Mesodermal cell (in vitro differentiated cells): ENCODE measurements around the gene PBX1.

ENCODE experiments used
- H3K27ac ChIP-seq: 2 replicates; pipeline ENCODE4 v1.7.0; 2013; ENCODE audit warnings: mild to moderate bottlenecking, low read depth, low read length, moderate library complexity; ENCODE audit not compliant: severe bottlenecking
- H3K36me3 ChIP-seq: 2 replicates; pipeline ENCODE4 v1.7.1; 2013; ENCODE audit warnings: mild to moderate bottlenecking, low read length, moderate library complexity; ENCODE audit not compliant: control insufficient read depth, insufficient read depth
- H3K4me1 ChIP-seq: one replicate; pipeline ENCODE4 v1.7.1; 2013; ENCODE audit warnings: mild to moderate bottlenecking, low read length; ENCODE audit not compliant: insufficient read depth, control insufficient read depth, poor library complexity, severe bottlenecking
- H3K4me3 ChIP-seq: 2 replicates; pipeline ENCODE4 v1.7.0; 2013; ENCODE audit warnings: low read length, control low read depth, mild to moderate bottlenecking; ENCODE audit not compliant: insufficient read depth, poor library complexity, severe bottlenecking; ENCODE audit errors: extremely low read depth
- H3K9me3 ChIP-seq: 2 replicates; pipeline ENCODE4 v1.7.1; 2013; ENCODE audit warnings: mild to moderate bottlenecking, low read length, moderate library complexity; ENCODE audit not compliant: control insufficient read depth
- WGBS, 2 experiments: methylation state at CpG; one replicate each; pipeline ENCODE4 v1.1.5; 2013; ENCODE audit warnings: missing lambda C conversion rate in 2 of 2; ENCODE audit not compliant: insufficient coverage in 2 of 2; 5-methylcytosine and 5-hydroxymethylcytosine counted together

The PBX1 gene

GRCh38 chr1:164801246-164801731 lies 242.3 kb downstream of the PBX1 start:
- no peaks in the 10 kb centered on the region for H3K9me3 ChIP-seq
- peaks cover 11% of the 10 kb centered on the region for H3K36me3 ChIP-seq
- no peaks in the 10 kb centered on the region for H3K4me1 ChIP-seq
- no peak overlapping the region for H3K27ac ChIP-seq
- H3K4me3 ChIP-seq: no peak overlapping the region
- 93 to 96% methylated on average over 6 of the region's 6 CpGs for WGBS, 2 experiments

- Histone ChIP-seq H3K4me1 (no peaks in the 10 kb centered on the region), H3K9me3 (no peaks in the 10 kb centered on the region), H3K27ac (no peak overlapping the region), H3K4me3 (no peak overlapping the region), H3K36me3 (peaks cover 11% of the 10 kb centered on the region)
- 91 to 94% methylated on average over 5 to 6 of the region's 7 CpGs for WGBS, 2 experiments
Observed at GRCh38 chr1:164801791-164802502, 243.0 kb downstream of the PBX1 start.

- no peak overlapping the region for H3K4me3 ChIP-seq
- no peaks in the 10 kb centered on the region for H3K9me3 ChIP-seq
- H3K27ac ChIP-seq: no peak overlapping the region
- WGBS, 2 experiments: 92 to 100% methylated on average over 4 to 5 of the region's 7 CpGs
- peaks cover 16% of the 10 kb centered on the region for H3K36me3 ChIP-seq
- H3K4me1 ChIP-seq: no peaks in the 10 kb centered on the region
Observed at GRCh38 chr1:164802529-164803282, 243.7 kb downstream of the PBX1 start.

GRCh38 chr1:164803366-164803765 lies 244.4 kb downstream of the PBX1 start:
- Histone ChIP-seq H3K4me3 (no peak overlapping the region), H3K27ac (no peak overlapping the region), H3K36me3 (peaks cover 21% of the 10 kb centered on the region), H3K9me3 (no peaks in the 10 kb centered on the region), H3K4me1 (no peaks in the 10 kb centered on the region)
- WGBS, 2 experiments: 87 to 91% methylated on average over 5 of the region's 5 CpGs

- Histone ChIP-seq H3K27ac (no peak overlapping the region), H3K4me3 (no peak overlapping the region), H3K4me1 (no peaks in the 10 kb centered on the region), H3K36me3 (peaks cover 24% of the 10 kb centered on the region), H3K9me3 (no peaks in the 10 kb centered on the region)
- no CpG with 5 or more reads among the region's 2 CpGs for WGBS, 2 experiments
Observed at GRCh38 chr1:164804366-164804765, 245.4 kb downstream of the PBX1 start.

- no peak overlapping the region for H3K4me3 ChIP-seq
- H3K27ac ChIP-seq: no peak overlapping the region
- WGBS, 2 experiments: 90 to 95% methylated on average over 3 to 4 of the region's 4 CpGs
- H3K9me3 ChIP-seq: no peaks in the 10 kb centered on the region
- H3K36me3 ChIP-seq: peaks cover 17% of the 10 kb centered on the region
- H3K4me1 ChIP-seq: no peaks in the 10 kb centered on the region
Observed at GRCh38 chr1:164805399-164805798, 246.4 kb downstream of the PBX1 start.

- no peaks in the 10 kb centered on the region for H3K4me1 ChIP-seq
- H3K9me3 ChIP-seq: no peaks in the 10 kb centered on the region
- peaks cover 17% of the 10 kb centered on the region for H3K36me3 ChIP-seq
- no peak overlapping the region for H3K27ac ChIP-seq
- H3K4me3 ChIP-seq: no peak overlapping the region
- WGBS, 2 experiments: 89 to 93% methylated on average over 3 to 6 of the region's 6 CpGs
Observed at GRCh38 chr1:164806531-164806930, 247.5 kb downstream of the PBX1 start.

GRCh38 chr1:164813776-164814175 lies 254.8 kb downstream of the PBX1 start:
- peaks cover 12% of the 10 kb centered on the region for H3K36me3 ChIP-seq
- no peaks in the 10 kb centered on the region for H3K9me3 ChIP-seq
- 80% methylated on average over 1 of the region's 1 CpG; no CpG with 5 or more reads in 1 of the 2 experiments for WGBS, 2 experiments
- H3K4me1 ChIP-seq: no peaks in the 10 kb centered on the region
- H3K4me3 ChIP-seq: no peak overlapping the region
- no peak overlapping the region for H3K27ac ChIP-seq

GRCh38 chr1:164821648-164822047 lies 262.7 kb downstream of the PBX1 start:
- peaks cover 7% of the 10 kb centered on the region for H3K4me1 ChIP-seq
- peaks cover 21% of the 10 kb centered on the region for H3K36me3 ChIP-seq
- no peak overlapping the region for H3K4me3 ChIP-seq
- no peaks in the 10 kb centered on the region for H3K9me3 ChIP-seq
- 96 to 99% methylated on average over 8 to 9 of the region's 9 CpGs for WGBS, 2 experiments
- H3K27ac ChIP-seq: no peak overlapping the region

GRCh38 chr1:164823486-164824279 lies 264.7 kb downstream of the PBX1 start:
- Histone ChIP-seq H3K36me3 (peaks cover 16% of the 10 kb centered on the region), H3K4me3 (no peak overlapping the region), H3K9me3 (no peaks in the 10 kb centered on the region), H3K27ac (peak overlapping the region; percentile 19), H3K4me1 (peaks cover 7% of the 10 kb centered on the region)
- WGBS, 2 experiments: 82 to 84% methylated on average over 3 to 4 of the region's 5 CpGs
